Measurements from ENCODE around the gene CD300LF. TPM values are rescaled to one million over a fixed set of nuclear protein-coding genes. Genes with fewer than 3 reads are reported as not detected.

CD300LF gene
- total and polyA plus RNA-seq, 2 experiments from 2014 or later, result not detected

GRCh38 chr17:74722782-74723181 is 10.1 kb upstream of the CD300LF start (continued):
- no peak for TF ChIP-seq ZNF462 (CRISPR knock-in tag; IDR thresholded peaks at IDR 0.05)

GRCh38 chr17:74720506-74720905 is 7.8 kb upstream of the CD300LF start:
- H3F3A ChIP-seq (replicated peaks; ENCODE audit: low read depth), result no peaks in the 10 kb centered on the region
- no peak for TF ChIP-seq ZNF114 (CRISPR knock-in tag; IDR thresholded peaks at IDR 0.05)
- no peaks in the 10 kb centered on the region for H3K27me3 ChIP-seq (ENCODE audit: insufficient read depth)
- DNase-seq (ENCODE audit: low spot score), result no peak
- Mint-ChIP-seq H3K27me3 (ENCODE audit: insufficient read depth, low read depth, poor library complexity) (peaks cover 2% of the 10 kb centered on the region), H3K4me3 (no peak overlapping the region), H3K4me1 (no peaks in the 10 kb centered on the region), H3K36me3 (ENCODE audit: low read depth) (no peaks in the 10 kb centered on the region), H3K9me3 (no peaks in the 10 kb centered on the region), H3K27ac (no peak overlapping the region)
- no peaks in the 10 kb centered on the region for H3K36me3 ChIP-seq (ENCODE audit: insufficient read depth)
- no peaks in the 10 kb centered on the region for H3K4me1 ChIP-seq (ENCODE audit: insufficient read depth)
- no peaks in the 10 kb centered on the region for H3K9me2 ChIP-seq (ENCODE audit: insufficient read depth)
- H3K4me2 ChIP-seq, result no peak overlapping the region
- ATAC-seq, result no peak
- no peak overlapping the region for H3K4me3 ChIP-seq
- no peaks in the 10 kb centered on the region for H3K79me2 ChIP-seq (replicated peaks; ENCODE audit: insufficient read depth)
- H4K20me1 ChIP-seq (replicated peaks; ENCODE audit: insufficient read depth), result no peaks in the 10 kb centered on the region
- no peak overlapping the region for H3K27ac ChIP-seq (ENCODE audit: low read depth)
- no peak overlapping the region for H2AFZ ChIP-seq

- H3K4me1 Mint-ChIP-seq, result peaks cover 2% of the 10 kb centered on the region; the same call in 1 of the 3 replicates
- no peak overlapping the region for H3K4me3 Mint-ChIP-seq
- no peak overlapping the region for H3K27ac Mint-ChIP-seq
- no peaks in the 10 kb centered on the region for H3K9me3 Mint-ChIP-seq
- Histone ChIP-seq H3K27ac (ENCODE audit: low read depth) (no peak overlapping the region), H4K20me1 (replicated peaks; ENCODE audit: insufficient read depth) (no peaks in the 10 kb centered on the region), H3K4me3 (no peak overlapping the region), H3F3A (replicated peaks; ENCODE audit: low read depth) (no peaks in the 10 kb centered on the region), H3K9me2 (ENCODE audit: insufficient read depth) (no peaks in the 10 kb centered on the region), H3K27me3 (ENCODE audit: insufficient read depth) (no peaks in the 10 kb centered on the region), H3K4me2 (no peak overlapping the region), H3K4me1 (ENCODE audit: insufficient read depth) (no peaks in the 10 kb centered on the region), H3K79me2 (replicated peaks; ENCODE audit: insufficient read depth) (no peaks in the 10 kb centered on the region), H2AFZ (no peak overlapping the region), H3K36me3 (ENCODE audit: insufficient read depth) (no peaks in the 10 kb centered on the region)
- ATAC-seq (no peak), DNase-seq (ENCODE audit: low spot score) (no peak)
- H3K27me3 Mint-ChIP-seq (ENCODE audit: insufficient read depth, low read depth, poor library complexity), result peaks cover 8% of the 10 kb centered on the region
- no peaks in the 10 kb centered on the region for H3K36me3 Mint-ChIP-seq (ENCODE audit: low read depth)
- TF ChIP-seq POLR2AphosphoS5 (IDR thresholded peaks at IDR 0.05; ENCODE audit: low read depth) (no peak), NANOG (IDR thresholded peaks at IDR 0.05; ENCODE audit: borderline replicate concordance) (no peak), JUNB (IDR thresholded peaks at IDR 0.05; ENCODE audit: unreplicated experiment) (no peak), CREB1 (CRISPR knock-in tag; IDR thresholded peaks at IDR 0.05; ENCODE audit: low read depth) (no peak), EZH2 (IDR thresholded peaks at IDR 0.05; ENCODE audit: low read depth, unreplicated experiment) (no peak), REST (IDR thresholded peaks at IDR 0.05; ENCODE audit: unreplicated experiment) (no peak), EZH2phosphoT487 (IDR thresholded peaks at IDR 0.05; ENCODE audit: unreplicated experiment) (no peak)
These were observed 2.4 kb upstream of the CD300LF start for GRCh38 chr17:74715144-74715543.

All from GM23338 (cell line).